Vagina (tissue), 2 donors: ENCODE measurements around the gene ARPIN.

Experiments
- CTCF ChIP-seq, 3 experiments: fragments of 450-650 bp in 2 of 3; fragments of 200-600 bp in 1 of 3; sonication (generic) in 1 of 3; IDR thresholded peaks; one replicate each; pipeline ENCODE4 v1.5.1; 2017 to 2019; ENCODE audit warnings: antibody characterized with exemption in 3 of 3, mild to moderate bottlenecking in 2 of 3, moderate library complexity in 2 of 3
- POLR2AphosphoS5 ChIP-seq, 2 donors: sonication (generic); formaldehyde crosslinking; IDR thresholded peaks; one replicate each; pipeline ENCODE4 v1.9.0; 2017; ENCODE audit warnings: antibody characterized with exemption in 2 of 2, mild to moderate bottlenecking in 2 of 2, low read depth in 1 of 2; ENCODE audit not compliant: insufficient read depth in 1 of 2

GRCh38 chr15:89900849-89901248, 11.9 kb downstream of the ARPIN start:
- TF ChIP-seq CTCF (IDR thresholded peaks at IDR 0.05) (no peak), POLR2AphosphoS5 (IDR thresholded peaks at IDR 0.05; ENCODE audit: insufficient read depth in 1 of 2, low read depth in 1 of 2) (no peak)
